GM19324 (cell line): Measurements from ENCODE around the gene AGAP1.

Experiments used
- ATAC-seq: cut with Tn5 transposase; IDR thresholded peaks from one replicate; pipeline ENCODE4 v1.9.1; 2021; ENCODE audit warnings: mild to moderate bottlenecking, moderate library complexity; ENCODE audit not compliant: unreplicated experiment, low FRiP score

Gene AGAP1

DNA sequence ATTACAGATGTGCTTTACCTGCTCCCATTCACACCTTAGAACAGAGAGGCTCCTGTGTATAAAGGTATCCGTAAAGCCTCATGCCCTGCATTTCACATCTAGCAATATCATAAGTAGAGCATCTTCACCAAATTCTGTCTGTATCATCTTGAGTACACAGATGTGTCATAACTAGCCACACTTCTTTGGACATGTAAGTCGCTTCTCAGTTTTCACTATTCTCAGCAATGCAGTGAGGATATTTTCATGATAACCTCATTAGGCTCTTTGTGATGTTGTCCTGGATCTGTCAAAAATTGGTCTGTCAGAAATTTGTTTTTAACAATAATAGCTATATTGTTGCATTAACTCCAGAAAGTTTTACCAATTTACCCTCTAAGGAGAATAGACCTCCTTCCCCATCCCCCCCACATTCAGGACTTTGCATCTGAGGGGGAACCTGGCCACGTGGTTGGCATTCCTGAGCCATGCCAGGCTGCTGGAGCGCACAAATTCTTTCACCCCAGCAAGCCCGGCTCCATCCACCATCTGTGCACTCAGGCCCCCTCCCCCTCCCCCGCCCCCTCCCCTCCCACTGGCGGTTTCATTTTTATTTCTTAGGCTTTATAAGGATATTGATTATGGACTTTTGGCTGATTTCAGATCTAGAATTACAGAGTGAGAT lies 34.1 kb downstream of the AGAP1 start:
- ATAC-seq, result no peak

DNA sequence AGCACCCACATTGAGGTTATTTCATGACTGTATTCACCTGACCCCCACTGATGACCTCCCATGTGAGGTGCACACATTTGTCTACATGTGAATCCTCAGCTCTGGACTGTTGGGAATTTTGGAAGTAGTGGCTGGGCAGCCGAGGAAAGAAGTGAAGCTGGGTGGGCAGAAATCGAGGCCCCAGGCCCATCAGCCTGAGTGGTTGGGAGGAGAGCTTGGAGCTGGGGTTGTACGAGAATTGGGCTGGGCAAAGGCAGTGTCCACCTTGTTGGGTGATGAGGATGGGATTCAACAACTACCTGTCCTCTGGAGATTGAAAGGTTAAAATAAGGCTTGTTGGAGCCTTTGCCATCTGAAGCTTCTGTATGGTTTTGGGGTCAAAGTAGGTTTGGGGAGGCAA lies 35.8 kb downstream of the AGAP1 start:
- no peak for ATAC-seq

DNA sequence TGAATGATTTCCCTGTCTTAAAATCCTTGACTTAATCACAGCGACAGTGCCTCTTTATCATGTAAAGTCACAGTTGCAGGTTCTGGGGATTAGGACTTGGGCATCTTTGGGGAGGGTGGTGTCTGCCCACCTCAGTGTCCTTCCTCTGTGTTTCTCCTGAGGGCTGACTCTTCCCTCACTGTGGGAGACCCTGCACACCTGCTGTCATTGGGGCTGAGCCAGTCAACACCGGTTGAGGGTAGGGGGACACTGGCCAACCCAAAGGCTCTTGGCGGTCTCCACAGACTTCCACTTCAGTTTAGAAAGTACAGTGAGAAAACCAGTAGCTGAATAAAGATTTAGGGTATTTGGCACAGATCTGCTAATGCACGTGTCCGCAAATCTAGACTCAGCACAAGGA lies 36.9 kb downstream of the AGAP1 start:
- no peak for ATAC-seq

DNA sequence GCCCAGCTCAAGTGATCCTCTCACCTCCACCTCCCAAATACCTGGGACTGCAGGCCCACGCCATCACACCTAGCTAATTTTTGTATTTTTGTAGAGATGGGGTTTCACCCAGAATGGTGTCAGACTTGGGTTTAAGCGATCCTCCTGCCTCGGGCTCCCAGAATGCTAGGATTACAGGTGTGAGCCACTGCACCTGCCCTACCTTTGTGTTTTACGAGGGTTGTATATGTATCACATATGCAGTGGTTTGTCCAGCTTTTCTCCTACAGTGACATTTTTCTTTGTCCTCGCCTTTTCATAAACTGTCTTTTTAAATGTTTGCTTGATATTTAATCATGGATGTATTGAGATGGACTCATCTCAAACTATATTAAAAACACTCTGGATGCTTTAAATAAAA lies 38.5 kb downstream of the AGAP1 start:
- ATAC-seq, result no peak

DNA sequence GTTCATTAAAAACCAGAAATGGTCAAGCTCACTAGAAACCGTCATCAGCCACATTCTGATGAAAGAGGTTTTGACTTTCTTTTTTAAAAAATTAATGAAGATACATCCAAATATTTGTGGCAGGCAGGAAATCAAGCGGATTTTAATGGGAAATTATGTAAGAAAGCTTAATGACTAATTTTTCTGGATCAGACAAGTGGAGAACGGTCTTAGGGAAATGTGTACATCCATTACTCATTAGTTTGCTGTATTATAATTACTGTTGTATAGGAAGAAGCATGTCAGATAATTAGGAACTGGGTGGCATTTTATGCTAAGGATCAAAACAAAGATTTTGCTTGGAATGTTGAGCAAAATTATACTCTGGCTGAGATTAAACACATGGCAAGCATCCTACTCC lies 39.4 kb downstream of the AGAP1 start:
- no peak for ATAC-seq

DNA sequence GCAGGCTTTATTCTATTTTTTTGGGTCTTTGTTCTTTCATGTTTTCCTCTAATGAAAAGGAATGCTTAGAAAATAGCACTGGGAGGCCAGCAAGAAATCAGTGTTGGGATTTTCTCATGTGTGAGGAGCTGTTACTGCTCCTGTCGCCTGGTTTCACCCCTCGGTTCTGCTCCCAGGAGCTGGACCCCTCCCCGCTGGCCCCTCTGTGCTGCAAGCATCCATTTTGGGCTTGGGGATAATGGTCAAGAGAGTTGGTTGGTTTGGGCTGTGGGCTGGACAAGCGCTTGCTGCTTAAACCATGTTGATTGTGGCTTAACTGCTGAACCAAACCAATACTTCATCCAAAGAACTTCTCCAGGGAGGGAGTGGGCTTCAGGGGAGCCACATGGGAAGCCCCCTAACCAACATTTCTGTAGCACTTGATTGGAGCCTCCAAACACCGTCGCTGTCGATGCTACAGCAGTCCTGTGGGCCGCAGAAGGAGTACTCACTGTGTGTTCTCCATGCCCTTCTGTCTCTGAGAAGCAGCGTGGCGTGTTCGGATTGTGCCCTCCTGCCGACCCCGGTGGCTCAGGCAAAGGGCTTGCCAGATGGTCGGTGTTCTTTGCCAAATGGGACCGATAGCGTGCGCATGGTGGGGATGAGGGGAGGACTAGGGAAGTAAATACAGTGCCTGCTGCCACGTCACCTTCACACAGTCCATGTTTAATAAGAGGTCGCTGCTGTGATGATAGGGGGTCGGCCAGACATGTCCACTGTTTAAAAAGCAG lies 40.0 kb downstream of the AGAP1 start:
- ATAC-seq, result no peak

DNA sequence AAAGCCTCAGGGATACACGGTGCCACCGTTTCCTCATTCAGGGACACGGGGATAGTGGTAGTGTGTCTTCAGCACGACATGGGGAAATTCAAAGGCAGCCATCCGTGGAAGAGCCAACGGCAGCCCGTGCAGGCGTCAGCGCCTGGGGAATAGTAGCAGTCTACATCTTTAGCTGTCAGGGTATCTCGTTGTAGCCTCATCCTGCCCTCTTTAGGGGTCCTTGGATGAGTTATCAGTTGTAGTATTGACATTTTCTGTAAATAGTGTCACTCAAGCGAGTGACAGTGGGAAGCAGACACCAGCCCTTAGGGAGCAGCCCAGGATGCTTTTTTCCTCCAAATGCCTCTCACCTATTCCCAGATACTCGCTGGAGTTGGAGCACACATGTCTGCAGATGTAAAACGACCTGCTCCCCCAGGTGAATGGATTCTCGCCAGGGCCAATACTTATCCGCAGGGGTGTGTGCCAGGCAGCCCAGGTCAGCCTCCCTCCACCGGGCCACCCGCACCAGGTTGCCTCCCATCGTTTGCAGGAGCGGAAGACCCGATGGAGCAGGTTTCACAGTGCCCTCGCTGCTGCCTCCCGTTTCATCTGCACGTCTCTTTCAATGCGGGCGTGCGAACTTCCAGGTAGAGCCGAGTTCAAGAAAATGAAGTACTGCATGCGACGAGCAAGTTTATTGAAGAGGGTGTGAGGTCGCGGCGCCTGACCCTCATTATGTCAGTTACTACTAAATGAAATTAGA lies 41.0 kb downstream of the AGAP1 start:
- ATAC-seq, result no peak

DNA sequence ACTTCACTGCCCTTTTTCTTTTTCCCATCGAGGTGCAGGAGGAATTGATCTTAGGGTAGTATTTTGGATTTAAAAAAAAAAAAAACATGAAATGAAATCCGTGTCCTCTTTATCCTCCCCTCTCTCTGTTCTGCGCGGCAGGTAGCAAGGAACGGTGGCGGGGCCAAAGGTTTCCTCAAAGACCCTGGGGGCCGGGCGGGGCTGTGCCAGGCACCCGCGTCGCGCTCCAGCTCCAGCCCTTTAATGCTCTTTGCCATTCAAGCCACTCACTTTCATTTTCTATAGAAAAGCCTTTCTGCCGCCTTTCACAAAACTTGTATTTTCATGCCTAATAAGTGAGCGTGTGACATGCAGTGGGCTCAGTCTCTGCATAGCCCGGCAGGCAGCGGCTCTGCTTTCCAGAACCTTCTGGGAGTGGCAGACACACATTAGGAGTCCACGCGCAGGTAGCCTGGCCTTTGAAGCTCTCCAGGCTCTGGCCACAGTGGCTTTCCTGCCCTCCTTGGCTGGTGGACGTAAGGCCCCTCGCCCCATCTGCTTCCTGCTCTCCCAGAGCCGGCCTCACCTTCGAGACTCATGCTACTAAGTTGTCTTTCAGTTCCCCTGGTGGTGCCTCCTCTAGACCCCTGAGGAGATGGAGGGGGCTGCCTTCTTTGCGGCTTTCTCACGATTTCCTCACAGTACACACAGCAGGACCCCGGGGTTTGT lies 41.7 kb downstream of the AGAP1 start:
- no peak for ATAC-seq

DNA sequence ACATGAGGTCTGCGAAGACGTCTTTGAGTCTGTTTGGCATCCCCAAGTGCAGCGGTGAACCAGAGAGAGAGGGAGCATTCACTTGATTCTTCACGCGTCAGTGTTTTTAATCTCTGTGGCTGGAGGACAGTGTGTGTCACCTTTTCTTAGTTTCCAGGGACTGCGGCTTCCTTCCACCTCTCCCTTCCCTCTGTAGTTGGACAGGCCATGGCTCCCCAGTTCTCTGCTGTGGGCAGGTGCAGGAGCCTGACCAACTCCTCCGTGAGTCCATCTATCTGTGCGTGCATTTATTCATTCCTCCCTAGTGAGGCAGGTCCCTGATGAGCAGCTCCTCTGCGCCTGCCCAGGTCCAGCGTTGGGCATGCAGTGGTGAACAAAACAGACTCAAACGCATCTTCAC lies 42.9 kb downstream of the AGAP1 start:
- ATAC-seq, result no peak

DNA sequence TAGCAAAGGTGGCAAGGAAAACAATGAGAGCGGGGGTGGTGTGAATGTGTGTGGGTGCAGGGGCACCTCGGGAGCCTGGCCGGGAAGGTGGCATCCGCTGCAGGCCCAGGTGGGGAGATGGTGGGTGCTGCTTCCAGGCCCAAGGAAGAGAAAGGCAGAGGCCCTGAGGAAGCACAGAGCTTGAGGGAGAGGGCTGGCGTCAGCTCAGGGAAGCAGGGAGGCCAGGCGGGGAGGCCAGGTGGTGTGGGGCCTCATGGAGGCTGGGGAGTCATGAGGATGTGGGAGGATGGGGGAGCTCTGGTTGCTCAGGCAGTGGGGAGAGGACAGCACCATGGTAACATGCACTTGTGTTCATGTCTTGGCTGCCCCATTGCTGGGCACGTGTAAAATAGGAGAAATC lies 43.3 kb downstream of the AGAP1 start:
- ATAC-seq, result no peak

DNA sequence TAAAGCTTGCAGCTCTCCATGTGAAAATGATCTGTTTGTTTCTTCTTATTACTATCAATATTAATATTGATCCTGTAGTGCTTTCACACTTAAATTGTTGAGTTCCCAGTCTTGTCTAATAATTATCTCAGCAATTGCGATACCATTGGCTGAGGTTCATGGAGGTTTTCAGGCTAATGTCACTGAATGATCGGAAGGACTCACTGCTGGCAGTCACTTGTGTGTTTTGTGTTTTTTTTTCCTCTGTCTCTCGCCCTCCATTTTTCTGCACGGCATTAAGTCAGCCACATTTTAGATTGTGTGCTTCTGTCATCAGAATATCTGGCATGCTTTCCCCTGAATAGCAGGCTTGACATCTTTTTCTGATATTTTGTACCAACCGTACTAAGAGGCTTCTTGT lies 43.7 kb downstream of the AGAP1 start:
- ATAC-seq, result no peak

DNA sequence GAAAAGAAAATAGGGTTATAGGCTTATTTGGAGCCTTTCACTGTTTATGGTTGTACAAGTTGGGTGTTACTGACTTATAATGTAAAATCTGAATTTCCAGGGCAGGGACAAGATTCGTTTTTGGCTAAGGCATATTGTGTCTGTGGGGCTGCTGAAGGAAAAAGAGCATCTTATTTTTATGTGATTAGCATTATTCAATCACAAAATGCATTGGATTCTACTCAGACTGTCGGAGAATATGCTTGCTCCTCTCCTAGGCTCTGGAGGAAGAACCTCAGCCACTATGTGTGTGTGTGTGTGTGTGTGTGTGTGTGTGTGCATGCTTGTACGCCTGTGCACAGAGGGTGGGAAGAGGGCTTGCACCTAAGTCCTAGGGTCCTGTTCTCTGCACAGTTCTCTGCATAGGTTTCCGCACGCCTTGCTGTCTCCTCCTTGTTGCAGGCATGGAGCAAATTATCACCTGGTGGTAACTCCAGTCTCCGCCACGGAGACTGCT lies 44.3 kb downstream of the AGAP1 start:
- no peak for ATAC-seq

DNA sequence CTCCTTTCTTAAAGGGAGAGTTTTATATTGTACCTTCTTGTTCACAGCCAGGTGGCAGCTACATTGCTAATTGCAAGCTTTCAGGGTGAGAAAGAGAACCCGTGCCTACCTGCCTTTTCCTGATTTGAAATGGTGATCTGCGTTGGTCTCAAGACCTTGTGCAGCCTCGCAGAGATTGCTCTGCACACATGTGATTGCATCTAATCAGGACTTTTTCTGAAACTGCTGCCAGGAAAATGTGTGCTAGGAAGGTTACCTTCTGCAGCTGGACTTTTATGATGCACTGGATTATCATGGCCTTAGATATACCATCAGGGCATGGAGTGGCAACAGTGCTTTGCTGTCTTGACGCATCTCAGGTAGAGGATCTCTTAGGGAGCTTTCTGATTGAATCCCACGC lies 45.1 kb downstream of the AGAP1 start:
- ATAC-seq, result no peak

DNA sequence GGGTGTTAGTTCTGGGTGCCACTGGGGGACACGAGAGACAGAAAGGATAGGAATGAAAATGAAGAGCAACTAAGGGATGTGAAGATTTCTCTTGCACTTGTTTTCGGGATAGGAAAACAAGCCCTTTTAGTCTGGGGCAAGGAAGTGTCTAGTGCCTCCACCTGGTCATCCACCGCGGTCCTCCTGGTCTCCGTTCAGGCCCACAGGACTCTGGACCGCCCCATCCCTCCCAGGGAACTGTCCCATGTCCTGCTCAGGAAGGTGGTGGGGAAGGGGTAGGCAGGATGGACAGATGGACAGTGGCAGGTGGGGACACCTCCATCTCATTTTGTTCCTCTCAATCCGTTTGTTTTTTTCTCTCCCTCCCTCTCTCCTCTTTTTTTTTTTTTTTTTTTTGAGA lies 45.9 kb downstream of the AGAP1 start:
- no peak for ATAC-seq

DNA sequence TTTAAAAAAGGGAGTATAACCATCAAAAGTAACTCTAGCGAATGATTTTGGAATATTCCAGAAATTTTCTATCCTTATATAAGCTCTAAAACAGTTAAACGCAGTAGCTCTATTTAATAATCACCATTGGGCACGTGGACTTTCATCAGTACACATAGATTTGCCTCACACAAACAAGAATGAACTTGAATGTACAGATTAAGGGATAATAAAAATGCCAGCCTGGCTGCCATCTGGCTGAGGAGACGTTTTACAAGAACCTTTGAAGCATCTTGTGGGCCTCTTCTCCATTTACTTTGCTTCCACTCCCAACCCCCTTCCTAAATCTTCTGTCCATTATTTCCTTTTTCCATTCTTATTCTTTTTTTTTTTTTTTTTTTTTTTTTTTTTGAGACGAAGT lies 47.2 kb downstream of the AGAP1 start:
- ATAC-seq, result no peak

DNA sequence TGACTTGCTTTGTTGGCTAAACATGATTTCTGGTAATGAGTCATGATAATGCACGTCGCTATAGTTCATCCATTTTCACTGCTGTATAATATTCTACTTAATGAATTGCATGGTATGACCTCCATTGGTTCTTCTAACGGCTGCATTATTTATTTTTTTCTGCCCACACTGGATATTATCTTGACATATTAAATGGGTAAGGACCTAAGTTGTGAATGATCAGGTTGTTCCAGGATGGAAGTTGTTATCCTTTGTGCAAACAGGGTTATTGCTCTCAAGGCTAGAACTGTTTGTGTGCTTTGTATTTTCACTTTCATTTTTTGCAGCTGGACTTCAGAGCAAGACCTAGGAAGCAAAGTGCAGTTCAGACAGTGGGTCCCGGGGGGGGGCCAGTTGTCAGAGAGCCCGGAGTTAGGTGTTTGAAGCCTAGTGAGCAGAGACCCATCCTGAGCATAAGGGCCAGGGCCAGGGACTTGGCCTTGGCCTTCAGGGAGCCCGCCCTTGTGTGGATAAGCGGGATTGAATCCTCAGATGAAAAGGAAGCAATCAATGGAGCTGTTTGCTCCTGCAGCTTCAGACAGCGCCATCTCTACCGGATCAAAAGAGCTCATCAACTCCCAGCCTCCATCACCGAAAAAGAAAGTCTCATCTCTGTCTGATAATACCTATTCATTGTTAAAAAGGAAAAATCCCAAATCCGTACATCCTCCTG lies 48.2 kb downstream of the AGAP1 start:
- no peak for ATAC-seq

DNA sequence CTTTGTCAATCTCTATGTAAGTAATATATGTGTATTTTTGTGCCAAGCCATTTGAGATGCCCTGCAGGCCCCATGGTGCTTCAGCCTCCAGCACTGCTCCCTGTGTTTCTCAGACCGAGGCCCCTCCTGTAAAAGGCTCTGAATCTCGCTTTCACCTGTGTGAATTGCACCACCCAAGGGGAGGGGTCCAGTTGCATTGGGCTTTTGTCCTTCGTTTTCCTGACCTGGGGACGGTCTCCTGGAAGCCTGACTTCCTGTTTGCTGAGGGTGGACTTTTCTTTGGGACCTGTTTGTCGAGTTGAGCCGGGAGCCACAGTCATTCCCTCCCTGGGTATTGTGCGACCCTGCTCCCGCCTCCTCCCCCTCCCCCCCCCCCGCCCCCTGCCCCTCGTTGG lies 48.9 kb downstream of the AGAP1 start:
- no peak for ATAC-seq

DNA sequence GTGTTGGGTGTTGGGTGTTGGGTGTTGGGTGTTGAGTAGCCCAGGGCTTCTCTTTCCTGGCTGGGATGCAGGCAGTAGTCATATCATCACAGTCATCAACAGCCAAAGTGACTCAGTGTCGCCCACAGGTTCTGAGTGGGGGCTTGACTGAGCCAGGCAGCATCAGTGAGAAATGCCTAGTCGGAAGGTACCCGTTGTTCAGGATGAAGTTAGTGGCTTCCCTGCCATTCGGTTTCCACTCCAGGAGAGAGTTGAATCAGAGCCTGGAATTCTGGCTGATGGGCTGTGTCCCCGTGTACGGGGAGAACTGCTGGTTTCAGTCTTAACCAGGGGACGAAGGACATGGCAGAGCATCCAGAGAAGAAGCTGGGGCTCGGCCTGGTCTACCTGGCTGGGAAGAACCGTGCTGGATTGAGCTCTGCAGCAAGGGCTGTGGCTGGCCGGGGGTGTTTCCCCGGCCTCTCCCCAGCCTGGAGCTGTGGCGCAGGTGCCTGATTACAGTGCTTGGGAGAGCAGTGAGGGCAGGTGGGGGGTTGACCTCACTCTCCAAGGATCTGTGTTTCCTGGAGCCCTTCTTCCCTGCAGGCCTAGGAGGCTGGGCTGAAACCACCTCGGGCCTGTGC lies 49.4 kb downstream of the AGAP1 start:
- no peak for ATAC-seq

DNA sequence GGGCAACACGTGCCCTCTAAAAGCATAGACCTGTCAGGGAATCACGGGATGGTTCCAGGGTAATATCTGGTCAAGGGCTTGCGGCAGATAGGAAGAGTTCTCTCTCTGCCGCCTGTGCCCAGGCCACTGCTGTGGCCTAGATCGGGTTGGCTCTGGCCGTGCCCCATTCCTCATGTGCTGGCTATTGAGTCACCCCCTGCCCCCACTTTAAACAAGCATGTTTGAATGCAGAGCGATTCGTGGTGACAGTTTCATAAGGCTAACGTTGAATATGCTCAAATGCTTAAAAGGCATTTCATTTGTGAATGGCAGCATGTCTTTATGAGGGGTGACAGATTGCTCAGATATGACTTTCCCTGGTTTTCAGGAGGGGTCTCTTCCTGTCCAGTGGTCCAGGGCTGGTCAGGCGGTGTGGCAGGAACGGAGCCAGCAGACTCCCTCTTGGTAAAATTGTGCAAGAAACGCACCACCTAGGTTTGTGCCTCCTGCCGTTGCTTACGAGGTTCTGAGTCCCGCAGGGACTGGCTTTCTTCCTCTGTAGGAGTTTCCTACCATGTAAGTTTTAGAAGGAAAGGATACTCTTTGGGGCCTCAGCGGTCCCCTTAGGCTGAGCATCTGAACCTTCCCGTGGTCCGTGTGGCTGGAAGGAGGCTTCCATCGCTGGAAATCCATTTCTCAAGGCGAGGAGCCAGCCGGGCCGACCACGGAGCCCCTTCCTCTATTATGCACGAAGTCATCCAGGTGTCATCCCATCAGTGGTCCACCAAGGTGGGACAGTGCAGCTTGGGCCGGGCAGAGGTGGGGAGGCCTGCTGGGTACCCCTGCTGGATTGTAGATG lies 50.2 kb downstream of the AGAP1 start:
- no peak for ATAC-seq
